H1 (cell line): ENCODE results near the gene PDGFD. TPM values are rescaled to one million over a fixed set of nuclear protein-coding genes. Genes with fewer than 3 reads are reported as not detected.

ENCODE experiments used
- CTCF ChIA-PET: fragments of 300-600 bp; sonication (Branson Sonifier 250); formaldehyde crosslinking; loops from one replicate; lab custom pipeline; 2021; ENCODE audit not compliant: partially characterized antibody; lab: Charles Lee
- POLR2A ChIA-PET: fragments of 300-600 bp; sonication (Branson Sonifier 250); formaldehyde crosslinking; loops from one replicate; lab custom pipeline; 2021; ENCODE audit warnings: inconsistent platforms; ENCODE audit not compliant: partially characterized antibody; lab: Charles Lee
- DNase-seq, 2 experiments: peaks; one replicate each; pipeline versions ENCODE4 v3.0.0 to v3.0.0-alpha.2; 2010 to 2022; ENCODE audit warnings: low spot score in 2 of 2, low read depth in 1 of 2, mixed read lengths in 1 of 2
- FAIRE-seq: peaks from 2 replicates; lab custom pipeline; 2011; peaks lifted over from hg19 to GRCh38; lab: Jason Lieb, UNC
- H2AFZ ChIP-seq: 2 replicates; pipeline ENCODE4 v1.8.1; 2012; ENCODE audit warnings: low read length, inconsistent platforms
- H2AK5ac ChIP-seq: 2 replicates; pipeline ENCODE4 v1.6.1; 2013; ENCODE audit warnings: low read depth, low read length
- H2BK120ac ChIP-seq: replicated peaks from 2 replicates; pipeline ENCODE3; 2013; ENCODE audit warnings: low read depth, low read length, inconsistent platforms
- H2BK12ac ChIP-seq: 2 replicates; pipeline ENCODE4 v1.6.1; 2013; ENCODE audit warnings: low read depth, low read length
- H2BK15ac ChIP-seq: 2 replicates; pipeline ENCODE4 v1.6.1; 2013; ENCODE audit warnings: low read length
- H2BK20ac ChIP-seq: 2 replicates; pipeline ENCODE4 v1.6.1; 2013; ENCODE audit warnings: low read length
- H2BK5ac ChIP-seq: 2 replicates; pipeline ENCODE4 v1.6.1; 2013; ENCODE audit warnings: low read depth, low read length
- H3K14ac ChIP-seq: 2 replicates; pipeline ENCODE4 v1.6.1; 2013; ENCODE audit warnings: inconsistent platforms; ENCODE audit not compliant: insufficient read length
- H3K18ac ChIP-seq: 2 replicates; pipeline ENCODE4 v1.6.1; 2013; ENCODE audit warnings: low read length; ENCODE audit errors: extremely low read depth
- H3K23ac ChIP-seq: 2 replicates; pipeline ENCODE4 v1.6.1; 2013; ENCODE audit warnings: inconsistent platforms; ENCODE audit not compliant: insufficient read length
- H3K23me2 ChIP-seq: 2 replicates; pipeline ENCODE4 v1.6.1; 2013; ENCODE audit warnings: low read depth, low read length
- H3K27ac ChIP-seq: 2 replicates; pipeline ENCODE4 v1.6.1; 2011; ENCODE audit warnings: low read depth, low read length, inconsistent platforms
- H3K27me3 ChIP-seq, 4 experiments: replicated peaks in 1 of 4; 1 replicate in 1 of 4; 2 replicates in 3 of 4; pipeline versions ENCODE4 v1.6.1 to v1.8.1; 2011 to 2013; ENCODE audit warnings: low read length in 3 of 4, mild to moderate bottlenecking in 3 of 4, inconsistent platforms in 2 of 4, mixed read lengths in 2 of 4, moderate library complexity in 1 of 4; ENCODE audit not compliant: control insufficient read depth in 3 of 4, insufficient read depth in 3 of 4; ENCODE audit errors: extremely low read depth in 1 of 4
- H3K36me3 ChIP-seq, 4 experiments: 2 replicates each; pipeline versions ENCODE4 v1.6.1 to v1.8.1; 2011 to 2013; ENCODE audit warnings: mild to moderate bottlenecking in 4 of 4, low read length in 3 of 4, moderate library complexity in 2 of 4, control low read depth in 1 of 4, inconsistent platforms in 1 of 4; ENCODE audit not compliant: insufficient read depth in 4 of 4, control insufficient read depth in 2 of 4
- H3K4ac ChIP-seq: replicated peaks from 2 replicates; pipeline ENCODE3; 2013; ENCODE audit warnings: low read length, low read depth, mixed read lengths, inconsistent platforms; ENCODE audit not compliant: insufficient read length
- H3K4me1 ChIP-seq, 4 experiments: replicated peaks in 1 of 4; 1 replicate in 1 of 4; 2 replicates in 3 of 4; pipeline versions ENCODE4 v1.6.1 to v1.8.1; 2011 to 2013; ENCODE audit warnings: low read length in 3 of 4, inconsistent platforms in 2 of 4, mixed read lengths in 1 of 4; ENCODE audit not compliant: insufficient read depth in 4 of 4, control insufficient read depth in 3 of 4
- H3K4me2 ChIP-seq, 2 experiments: 2 replicates each; pipeline versions ENCODE4 v1.6.1 to v1.8.1; 2011 to 2013; ENCODE audit warnings: low read depth in 2 of 2, low read length in 2 of 2, control low read depth in 1 of 2, inconsistent platforms in 1 of 2, mild to moderate bottlenecking in 1 of 2; ENCODE audit not compliant: insufficient read depth in 1 of 2
- H3K4me3 ChIP-seq, 4 experiments: fragments of 200-600, 300-600 bp in 1 of 4; sonication (generic), shearing (Covaris generic), sonication (Bioruptor Twin) in 1 of 4; 2 replicates each; pipeline versions ENCODE4 v1.5.1 to v1.8.1; 2011 to 2016; ENCODE audit warnings: low read length in 4 of 4, low read depth in 3 of 4, control low read depth in 2 of 4, inconsistent platforms in 2 of 4, mild to moderate bottlenecking in 2 of 4, mixed read lengths in 1 of 4, moderate library complexity in 1 of 4; ENCODE audit not compliant: insufficient read depth in 2 of 4; ENCODE audit errors: extremely low read depth in 1 of 4
- H3K56ac ChIP-seq: replicated peaks from 2 replicates; pipeline ENCODE3; 2013; ENCODE audit warnings: low read depth, mild to moderate bottlenecking, mixed read lengths, low read length, inconsistent platforms; ENCODE audit not compliant: insufficient read length
- H3K79me1 ChIP-seq: 2 replicates; pipeline ENCODE4 v1.6.1; 2013; ENCODE audit warnings: low read depth, low read length, control low read depth
- H3K79me2 ChIP-seq, 2 experiments: 2 replicates each; pipeline versions ENCODE4 v1.6.1 to v1.8.1; 2012 to 2013; ENCODE audit warnings: low read length in 2 of 2, mild to moderate bottlenecking in 2 of 2, inconsistent platforms in 1 of 2; ENCODE audit not compliant: insufficient read depth in 2 of 2, control insufficient read depth in 1 of 2
- H3K9ac ChIP-seq, 4 experiments: replicated peaks in 1 of 4; 1 replicate in 1 of 4; 2 replicates in 3 of 4; pipeline versions ENCODE4 v1.6.1 to v1.8.1; 2011 to 2013; ENCODE audit warnings: low read depth in 3 of 4, low read length in 3 of 4, control low read depth in 2 of 4, mild to moderate bottlenecking in 2 of 4, moderate library complexity in 2 of 4, inconsistent platforms in 1 of 4; ENCODE audit errors: extremely low read depth in 1 of 4
- H3K9me3 ChIP-seq, 2 experiments: 2 replicates each; pipeline versions ENCODE4 v1.6.1 to v1.8.1; 2012 to 2013; ENCODE audit warnings: mild to moderate bottlenecking in 2 of 2, moderate library complexity in 2 of 2, control low read depth in 1 of 2, inconsistent platforms in 1 of 2, low read depth in 1 of 2, low read length in 1 of 2, mixed read lengths in 1 of 2; ENCODE audit not compliant: insufficient read depth in 2 of 2
- H4K20me1 ChIP-seq, 2 experiments: replicated peaks in 1 of 2; 2 replicates each; pipeline versions ENCODE3 to v1.8.1; 2011 to 2013; ENCODE audit warnings: inconsistent platforms in 2 of 2, low read length in 2 of 2, mild to moderate bottlenecking in 1 of 2; ENCODE audit not compliant: insufficient read depth in 2 of 2, control insufficient read depth in 1 of 2
- H4K5ac ChIP-seq: 2 replicates; pipeline ENCODE4 v1.6.1; 2013; ENCODE audit warnings: low read length, low read depth, mixed read lengths, inconsistent platforms; ENCODE audit not compliant: insufficient read length
- H4K8ac ChIP-seq: 2 replicates; pipeline ENCODE4 v1.8.0; 2013; ENCODE audit warnings: mild to moderate bottlenecking, moderate library complexity, low read length, inconsistent platforms; ENCODE audit not compliant: insufficient read depth; ENCODE audit errors: extremely low read depth
- H4K91ac ChIP-seq: replicated peaks from 2 replicates; pipeline ENCODE3; 2013; ENCODE audit warnings: low read length, mixed read lengths, inconsistent platforms; ENCODE audit not compliant: insufficient read length
- HDAC2 ChIP-seq, 2 experiments: fragments of 300-600 bp in 1 of 2; sonication (generic) in 1 of 2; IDR thresholded peaks; 2 replicates each; pipeline ENCODE4 v1.6.1; 2011 to 2012; ENCODE audit warnings: low read depth in 2 of 2, low read length in 2 of 2, mild to moderate bottlenecking in 2 of 2, moderate library complexity in 2 of 2, borderline replicate concordance in 1 of 2, inconsistent platforms in 1 of 2
- HDAC6 ChIP-seq: IDR thresholded peaks from one replicate; pipeline ENCODE4 v1.7.1; 2012; ENCODE audit warnings: low read depth, mild to moderate bottlenecking, inconsistent platforms, low read length, moderate library complexity
- MAX ChIP-seq: IDR thresholded peaks from 2 replicates; pipeline ENCODE4 v1.6.1; 2012; ENCODE audit warnings: inconsistent platforms
- RNF2 ChIP-seq: fragments of 200-900, 300-1000 bp; sonication (generic); IDR thresholded peaks from 2 replicates; pipeline ENCODE4 v1.7.1; 2016; ENCODE audit warnings: borderline replicate concordance, low read depth, mild to moderate bottlenecking, antibody characterized with exemption, low read length; ENCODE audit not compliant: poor library complexity, severe bottlenecking; ENCODE audit errors: missing control alignments
- WGBS, 2 experiments: shearing (Covaris generic) in 1 of 2; methylation state at CpG; one replicate each; pipeline versions ENCODE4 v1.1.6 to v1.1.7; 2013 to 2015; ENCODE audit warnings: low lambda C conversion rate in 2 of 2, mixed read lengths in 2 of 2, inconsistent platforms in 1 of 2, low coverage in 1 of 2, missing lambda C conversion rate in 1 of 2; ENCODE audit not compliant: insufficient replicate concordance in 2 of 2, insufficient coverage in 1 of 2, insufficient read length in 1 of 2; ENCODE audit errors: extremely low coverage in 1 of 2, missing lambda C conversion rate in 1 of 2; 5-methylcytosine and 5-hydroxymethylcytosine counted together
- polyA plus RNA-seq, 7 experiments: library from polyadenylated mRNA; depleted of rRNA in 3 of 7; stranded (reverse) in 5 of 7; unstranded in 2 of 7; fragments of >200 nt in 5 of 7; fragments of 200-250 nt in 2 of 7; gene quantifications; 1 replicate in 5 of 7; 2 replicates in 1 of 7; 4 replicates in 1 of 7; pipeline versions ENCODE4 v1.2.1 to v1.2.3, GENCODE V29; 2011 to 2013; ENCODE audit warnings: missing spikeins in 2 of 7, mixed read lengths in 2 of 7
- total RNA-seq: library from RNA; stranded (reverse); fragmentation: NEBNext Ultra II Directional; extraction: Animal tissue kit (Norgen Biotek cat#: 25700); gene quantifications from 2 replicates; pipeline ENCODE4 v1.2.1, GENCODE V29; 2021
- TF ChIP-seq, protein P1 (sequence below): IDR thresholded peaks from 2 replicates; pipeline ENCODE4 v1.6.1; 2012; ENCODE audit warnings: low read length, inconsistent platforms

PDGFD gene
- total and polyA plus RNA-seq, 2 of the 8 experiments (the other 6 are each of a cell fraction or from before 2014, with no cell fraction given) = 1.1 to 3.9 TPM

DNA sequence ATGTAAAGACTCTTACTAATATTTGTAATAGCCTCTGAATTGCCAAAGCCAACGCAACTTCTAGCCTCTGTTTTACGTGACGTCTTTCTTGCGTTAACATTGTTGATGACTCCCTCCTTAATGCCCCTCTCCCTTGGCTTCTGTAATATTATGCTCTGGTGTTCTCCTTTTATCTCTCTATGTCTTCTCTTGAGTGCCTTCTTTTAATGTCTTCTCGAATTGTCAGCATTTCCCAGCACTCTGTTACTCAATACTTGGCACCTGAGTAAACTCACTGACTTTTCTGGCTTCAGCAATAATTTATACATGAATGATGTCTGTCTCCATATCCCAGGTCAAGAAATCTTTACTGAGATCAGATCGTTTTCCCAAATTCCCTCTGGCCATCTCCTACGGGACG lies 196.0 kb downstream of the PDGFD start:
- WGBS, 2 experiments = 94% methylated on average over 8 of the region's 8 CpGs; no CpG with 5 or more reads in 1 of the 2 experiments
- no peak overlapping the region for H3K23ac ChIP-seq
- H3K4ac ChIP-seq = no peak overlapping the region
- no peak overlapping the region for H2BK12ac ChIP-seq
- H2BK120ac ChIP-seq = no peak overlapping the region
- H3K27ac ChIP-seq = no peak overlapping the region
- H3K4me2 ChIP-seq = no peak overlapping the region
- no peak overlapping the region for H2BK15ac ChIP-seq
- no peaks in the 10 kb centered on the region for H3K36me3 ChIP-seq
- H3K4me3 ChIP-seq = no peak overlapping the region
- H2BK5ac ChIP-seq = no peak overlapping the region
- H4K91ac ChIP-seq = no peak overlapping the region
- no peaks in the 10 kb centered on the region for H3K79me1 ChIP-seq
- H4K8ac ChIP-seq = no peak overlapping the region
- no peak overlapping the region for H2AFZ ChIP-seq
- H2BK20ac ChIP-seq = no peak overlapping the region
- H3K27me3 ChIP-seq = no peaks in the 10 kb centered on the region
- H3K9ac ChIP-seq = no peak overlapping the region
- no peak overlapping the region for H2AK5ac ChIP-seq
- no peaks in the 10 kb centered on the region for H3K23me2 ChIP-seq
- no peak overlapping the region for H3K18ac ChIP-seq
- H3K14ac ChIP-seq = no peak overlapping the region
- CTCF ChIA-PET = interaction anchor here (0.8 to 1.0 kb wide), 2 partner anchors 8 to 10 kb away, joined by 3 read pairs; no protein-coding TSS in a partner anchor
- no peaks in the 10 kb centered on the region for H3K79me2 ChIP-seq
- H4K20me1 ChIP-seq = no peaks in the 10 kb centered on the region
- H3K56ac ChIP-seq = no peak overlapping the region
- no peak overlapping the region for H4K5ac ChIP-seq
- H3K9me3 ChIP-seq = no peaks in the 10 kb centered on the region
- FAIRE-seq (no peak), DNase-seq (no peak)
- H3K4me1 ChIP-seq = peaks cover 0 to 2% (median 0%) of the 10 kb centered on the region in 4 experiments; a peak in 1 of 7 replicates
- POLR2A ChIA-PET = no interaction called here
- TF ChIP-seq MAX (no peak), HDAC6 (no peak), RNF2 (no peak), HDAC2 (IDR thresholded peaks at IDR 0.05; ENCODE audit: borderline replicate concordance in 1 of 2, low read depth in 2 of 2, low read length in 2 of 2) (no peak)
- TF ChIP-seq, protein P1, sequence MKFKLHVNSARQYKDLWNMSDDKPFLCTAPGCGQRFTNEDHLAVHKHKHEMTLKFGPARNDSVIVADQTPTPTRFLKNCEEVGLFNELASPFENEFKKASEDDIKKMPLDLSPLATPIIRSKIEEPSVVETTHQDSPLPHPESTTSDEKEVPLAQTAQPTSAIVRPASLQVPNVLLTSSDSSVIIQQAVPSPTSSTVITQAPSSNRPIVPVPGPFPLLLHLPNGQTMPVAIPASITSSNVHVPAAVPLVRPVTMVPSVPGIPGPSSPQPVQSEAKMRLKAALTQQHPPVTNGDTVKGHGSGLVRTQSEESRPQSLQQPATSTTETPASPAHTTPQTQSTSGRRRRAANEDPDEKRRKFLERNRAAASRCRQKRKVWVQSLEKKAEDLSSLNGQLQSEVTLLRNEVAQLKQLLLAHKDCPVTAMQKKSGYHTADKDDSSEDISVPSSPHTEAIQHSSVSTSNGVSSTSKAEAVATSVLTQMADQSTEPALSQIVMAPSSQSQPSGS = no peak
